ENCODE data around the gene ENOX1.
"Not testable (repeated sequence)": the region's sequence is repeated elsewhere in the genome, so short reads cannot be mapped to it uniquely, and the experiment has no call there.

ENOX1 gene

GRCh38 chr13:43416408-43416807 is 370.4 kb downstream of the ENOX1 start:
- not testable (repeated sequence) for DNase-seq

GRCh38 chr13:43415903-43416391 is 370.8 kb downstream of the ENOX1 start:
- DNase-seq, result not testable (repeated sequence)

- no peak for DNase-seq
Observed at GRCh38 chr13:43414111-43414510, 372.7 kb downstream of the ENOX1 start.

GRCh38 chr13:43411741-43412140 is 375.0 kb downstream of the ENOX1 start:
- no peak for DNase-seq

GRCh38 chr13:43411211-43411610 is 375.6 kb downstream of the ENOX1 start:
- no peak for DNase-seq

- DNase-seq, result no peak
Observed at GRCh38 chr13:43408274-43408673, 378.5 kb downstream of the ENOX1 start.

- DNase-seq, result no peak
Observed at GRCh38 chr13:43407023-43407581, 379.7 kb downstream of the ENOX1 start.

- DNase-seq, result no peak
Observed at GRCh38 chr13:43405457-43405856, 381.3 kb downstream of the ENOX1 start.

- no peak for DNase-seq
Observed at GRCh38 chr13:43402380-43402779, 384.4 kb downstream of the ENOX1 start.

- no peak for DNase-seq
Observed at GRCh38 chr13:43401361-43401760, 385.4 kb downstream of the ENOX1 start.

- DNase-seq, result no peak
Observed at GRCh38 chr13:43397111-43397510, 389.7 kb downstream of the ENOX1 start.

- no peak for DNase-seq
Observed at GRCh38 chr13:43391036-43391435, 395.7 kb downstream of the ENOX1 start.

GRCh38 chr13:43390619-43391018 is 396.2 kb downstream of the ENOX1 start:
- DNase-seq, result no peak

GRCh38 chr13:43389983-43390382 is 396.8 kb downstream of the ENOX1 start:
- no peak for DNase-seq

GRCh38 chr13:43389573-43389972 is 397.2 kb downstream of the ENOX1 start:
- no peak for DNase-seq

- no peak for DNase-seq
Observed at GRCh38 chr13:43388282-43389034, 398.3 kb downstream of the ENOX1 start.

GRCh38 chr13:43387880-43388279 is 398.9 kb downstream of the ENOX1 start:
- DNase-seq, result no peak

GRCh38 chr13:43383498-43384165 is 403.1 kb downstream of the ENOX1 start:
- DNase-seq, result no peak

- DNase-seq, result no peak
Observed at GRCh38 chr13:43379738-43380137, 407.0 kb downstream of the ENOX1 start.

GRCh38 chr13:43377973-43378372 is 408.8 kb downstream of the ENOX1 start:
- DNase-seq, result no peak

- no peak for DNase-seq
Observed at GRCh38 chr13:43377149-43377548, 409.6 kb downstream of the ENOX1 start.

GRCh38 chr13:43376596-43376995 is 410.2 kb downstream of the ENOX1 start:
- no peak for DNase-seq

- no peak for DNase-seq
Observed at GRCh38 chr13:43375797-43376465, 410.8 kb downstream of the ENOX1 start.
